GM06990 (cell line): Measurements from ENCODE around the gene NTSR2.

Experiments
- DNase-seq: peaks from one replicate; pipeline ENCODE4 v3.0.0-alpha.2; 2011; ENCODE audit not compliant: insufficient read length; ENCODE audit errors: extremely low read depth
- H3K27me3 ChIP-seq: replicated peaks from 2 replicates; pipeline ENCODE4 v1.6.0; 2011; ENCODE audit warnings: low read length; ENCODE audit not compliant: control insufficient read depth, insufficient read depth
- H3K36me3 ChIP-seq: 2 replicates; pipeline ENCODE4 v1.5.1; 2011; ENCODE audit warnings: low read length; ENCODE audit not compliant: control insufficient read depth, insufficient read depth
- H3K4me3 ChIP-seq: replicated peaks from 2 replicates; pipeline ENCODE4 v1.5.1; 2011; ENCODE audit warnings: low read depth, mild to moderate bottlenecking, control low read depth, low read length
- CTCF ChIP-seq: IDR thresholded peaks from 2 replicates; pipeline ENCODE4 v1.5.1; 2011; ENCODE audit warnings: low read length, control low read depth, mild to moderate bottlenecking, inconsistent platforms; ENCODE audit not compliant: insufficient read depth, poor library complexity, severe bottlenecking

Gene NTSR2

GRCh38 chr2:11635141-11635540 lies 34.9 kb downstream of the NTSR2 start:
- no peak for DNase-seq
- TF ChIP-seq CTCF: no peak
- no peak overlapping the region for H3K4me3 ChIP-seq
- no peaks in the 10 kb centered on the region; the same call in 1 of the 2 replicates for H3K27me3 ChIP-seq
- no peaks in the 10 kb centered on the region for H3K36me3 ChIP-seq

- no peaks in the 10 kb centered on the region; the same call in 1 of the 2 replicates for H3K27me3 ChIP-seq
- TF ChIP-seq CTCF: no peak
- no peaks in the 10 kb centered on the region for H3K36me3 ChIP-seq
- H3K4me3 ChIP-seq: no peak overlapping the region
- DNase-seq: no peak
These were observed 35.4 kb downstream of the NTSR2 start for GRCh38 chr2:11634584-11634983.

GRCh38 chr2:11633923-11634478 lies 36.0 kb downstream of the NTSR2 start:
- Histone ChIP-seq H3K4me3 (no peak overlapping the region), H3K27me3 (no peaks in the 10 kb centered on the region; the same call in 1 of the 2 replicates), H3K36me3 (no peaks in the 10 kb centered on the region)
- no peak for TF ChIP-seq CTCF
- DNase-seq: no peak

GRCh38 chr2:11631462-11631861 lies 38.5 kb downstream of the NTSR2 start:
- Histone ChIP-seq H3K36me3 (no peaks in the 10 kb centered on the region), H3K4me3 (no peak overlapping the region), H3K27me3 (no peaks in the 10 kb centered on the region; the same call in 1 of the 2 replicates)
- DNase-seq: no peak
- no peak for TF ChIP-seq CTCF

- no peak overlapping the region for H3K4me3 ChIP-seq
- no peak for DNase-seq
- no peaks in the 10 kb centered on the region; the same call in 1 of the 2 replicates for H3K27me3 ChIP-seq
- no peaks in the 10 kb centered on the region for H3K36me3 ChIP-seq
- TF ChIP-seq CTCF: no peak
These were observed 39.1 kb downstream of the NTSR2 start for GRCh38 chr2:11630855-11631254.

GRCh38 chr2:11629851-11630250 lies 40.1 kb downstream of the NTSR2 start:
- Histone ChIP-seq H3K36me3 (no peaks in the 10 kb centered on the region), H3K27me3 (no peaks in the 10 kb centered on the region; the same call in 1 of the 2 replicates), H3K4me3 (no peak overlapping the region)
- no peak for DNase-seq
- TF ChIP-seq CTCF: no peak
